Stimulated activated naive CD8-positive, alpha-beta T cell treated with anti-CD3 and anti-CD28 coated beads, Interleukin-15, amount 100 ng/mL, for 72 hours (primary cell): ENCODE data around the gene ATM.

Source experiments
- ATAC-seq: fragments of 150-1000 bp; cut with Tn5 transposase; 2 replicates; pipeline ENCODE4 v1.10.0; 2021; ENCODE audit warnings: mild to moderate bottlenecking, moderate library complexity
- DNase-seq, 2 donors: peaks; one replicate each; pipeline ENCODE4 v3.0.0; 2021 to 2022
- H3K27ac Mint-ChIP-seq, 2 donors: one replicate each; pipeline ENCODE4 v1.8.0; 2022; ENCODE audit warnings: mild to moderate bottlenecking in 2 of 2, mixed read lengths in 2 of 2, moderate library complexity in 2 of 2
- H3K27me3 Mint-ChIP-seq: one replicate; pipeline ENCODE4 v1.8.0; 2022; ENCODE audit warnings: mixed read lengths
- H3K4me1 Mint-ChIP-seq: one replicate; pipeline ENCODE4 v1.8.0; 2022; ENCODE audit warnings: mild to moderate bottlenecking, mixed read lengths
- H3K4me3 Mint-ChIP-seq, 2 donors: one replicate each; pipeline ENCODE4 v1.8.0; 2022; ENCODE audit warnings: mild to moderate bottlenecking in 2 of 2, mixed read lengths in 2 of 2, moderate library complexity in 1 of 2
- H3K9me3 Mint-ChIP-seq, 2 donors: one replicate each; pipeline ENCODE4 v1.8.0; 2022; ENCODE audit warnings: mixed read lengths in 2 of 2

Gene ATM, protein sequence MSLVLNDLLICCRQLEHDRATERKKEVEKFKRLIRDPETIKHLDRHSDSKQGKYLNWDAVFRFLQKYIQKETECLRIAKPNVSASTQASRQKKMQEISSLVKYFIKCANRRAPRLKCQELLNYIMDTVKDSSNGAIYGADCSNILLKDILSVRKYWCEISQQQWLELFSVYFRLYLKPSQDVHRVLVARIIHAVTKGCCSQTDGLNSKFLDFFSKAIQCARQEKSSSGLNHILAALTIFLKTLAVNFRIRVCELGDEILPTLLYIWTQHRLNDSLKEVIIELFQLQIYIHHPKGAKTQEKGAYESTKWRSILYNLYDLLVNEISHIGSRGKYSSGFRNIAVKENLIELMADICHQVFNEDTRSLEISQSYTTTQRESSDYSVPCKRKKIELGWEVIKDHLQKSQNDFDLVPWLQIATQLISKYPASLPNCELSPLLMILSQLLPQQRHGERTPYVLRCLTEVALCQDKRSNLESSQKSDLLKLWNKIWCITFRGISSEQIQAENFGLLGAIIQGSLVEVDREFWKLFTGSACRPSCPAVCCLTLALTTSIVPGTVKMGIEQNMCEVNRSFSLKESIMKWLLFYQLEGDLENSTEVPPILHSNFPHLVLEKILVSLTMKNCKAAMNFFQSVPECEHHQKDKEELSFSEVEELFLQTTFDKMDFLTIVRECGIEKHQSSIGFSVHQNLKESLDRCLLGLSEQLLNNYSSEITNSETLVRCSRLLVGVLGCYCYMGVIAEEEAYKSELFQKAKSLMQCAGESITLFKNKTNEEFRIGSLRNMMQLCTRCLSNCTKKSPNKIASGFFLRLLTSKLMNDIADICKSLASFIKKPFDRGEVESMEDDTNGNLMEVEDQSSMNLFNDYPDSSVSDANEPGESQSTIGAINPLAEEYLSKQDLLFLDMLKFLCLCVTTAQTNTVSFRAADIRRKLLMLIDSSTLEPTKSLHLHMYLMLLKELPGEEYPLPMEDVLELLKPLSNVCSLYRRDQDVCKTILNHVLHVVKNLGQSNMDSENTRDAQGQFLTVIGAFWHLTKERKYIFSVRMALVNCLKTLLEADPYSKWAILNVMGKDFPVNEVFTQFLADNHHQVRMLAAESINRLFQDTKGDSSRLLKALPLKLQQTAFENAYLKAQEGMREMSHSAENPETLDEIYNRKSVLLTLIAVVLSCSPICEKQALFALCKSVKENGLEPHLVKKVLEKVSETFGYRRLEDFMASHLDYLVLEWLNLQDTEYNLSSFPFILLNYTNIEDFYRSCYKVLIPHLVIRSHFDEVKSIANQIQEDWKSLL (N-terminal part only)

DNA sequence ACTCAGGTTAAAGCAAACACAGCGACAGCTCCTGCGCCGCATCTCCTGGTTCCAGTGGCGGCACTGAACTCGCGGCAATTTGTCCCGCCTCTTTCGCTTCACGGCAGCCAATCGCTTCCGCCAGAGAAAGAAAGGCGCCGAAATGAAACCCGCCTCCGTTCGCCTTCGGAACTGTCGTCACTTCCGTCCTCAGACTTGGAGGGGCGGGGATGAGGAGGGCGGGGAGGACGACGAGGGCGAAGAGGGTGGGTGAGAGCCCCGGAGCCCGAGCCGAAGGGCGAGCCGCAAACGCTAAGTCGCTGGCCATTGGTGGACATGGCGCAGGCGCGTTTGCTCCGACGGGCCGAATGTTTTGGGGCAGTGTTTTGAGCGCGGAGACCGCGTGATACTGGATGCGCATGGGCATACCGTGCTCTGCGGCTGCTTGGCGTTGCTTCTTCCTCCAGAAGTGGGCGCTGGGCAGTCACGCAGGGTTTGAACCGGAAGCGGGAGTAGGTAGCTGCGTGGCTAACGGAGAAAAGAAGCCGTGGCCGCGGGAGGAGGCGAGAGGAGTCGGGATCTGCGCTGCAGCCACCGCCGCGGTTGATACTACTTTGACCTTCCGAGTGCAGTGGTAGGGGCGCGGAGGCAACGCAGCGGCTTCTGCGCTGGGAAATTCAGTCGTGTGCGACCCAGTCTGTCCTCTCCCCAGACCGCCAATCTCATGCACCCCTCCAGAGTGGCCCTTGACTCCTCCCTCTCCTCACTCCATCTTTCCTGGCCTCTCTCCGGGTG is at the start of gene ATM, which contains the start of gene NPAT:
ATM (plus strand) TSS at position 494 of the 774 bp plus-strand sequence. CDS start 4,558 bp downstream, outside the sequence.
NPAT (minus strand) TSS at position 65 of the 774 bp plus-strand sequence. CDS start 102 bp downstream, outside the sequence.
- H3K27ac Mint-ChIP-seq = peak within 1 kb of the TSS in 1 of 2 donors; percentile 99
- ATAC-seq (peak; percentile 82), DNase-seq (peak; percentile 98 to 99)
- H3K27me3 Mint-ChIP-seq = no peaks in the 10 kb centered on the region
- H3K9me3 Mint-ChIP-seq = no peaks in the 10 kb centered on the region
- peaks cover 43% of the 10 kb centered on the region for H3K4me1 Mint-ChIP-seq
- H3K4me3 Mint-ChIP-seq = no peak within 1 kb of the TSS

DNA sequence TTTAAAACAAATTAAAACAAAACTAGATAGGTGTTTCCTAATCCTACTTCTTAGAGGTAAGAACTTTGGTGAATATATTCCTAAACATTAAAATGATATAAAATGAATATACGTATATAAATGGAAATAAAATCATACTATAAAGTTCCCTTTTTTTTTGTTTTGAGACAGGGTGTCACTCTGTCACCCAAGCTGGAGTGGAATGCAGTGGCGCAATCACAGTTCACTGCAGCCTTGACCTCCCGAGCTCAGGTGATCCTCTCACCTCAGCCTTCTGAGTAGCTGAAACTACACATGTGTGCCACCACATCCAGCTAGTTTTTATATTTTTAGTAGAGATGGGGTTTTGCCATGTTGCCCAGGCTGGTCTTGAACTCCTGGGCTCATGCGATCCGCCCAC is 45.3 kb upstream of the ATM start:
- no peak overlapping the region for H3K4me3 Mint-ChIP-seq
- H3K27me3 Mint-ChIP-seq = no peaks in the 10 kb centered on the region
- ATAC-seq (no peak), DNase-seq (no peak)
- H3K9me3 Mint-ChIP-seq = no peaks in the 10 kb centered on the region
- H3K27ac Mint-ChIP-seq = peak overlapping the region in 1 of 2 donors; percentile 59
- peaks cover 6% of the 10 kb centered on the region for H3K4me1 Mint-ChIP-seq

GRCh38 chr11:108193725-108194124 is 29.1 kb upstream of the ATM start:
- H3K9me3 Mint-ChIP-seq = no peaks in the 10 kb centered on the region
- H3K4me3 Mint-ChIP-seq = no peak overlapping the region
- peak overlapping the region in 1 of 2 donors; percentile 42 for H3K27ac Mint-ChIP-seq
- H3K27me3 Mint-ChIP-seq = no peaks in the 10 kb centered on the region
- peaks cover 13% of the 10 kb centered on the region for H3K4me1 Mint-ChIP-seq
- DNase-seq (no peak), ATAC-seq (no peak)

GRCh38 chr11:108196901-108197300 is 26.0 kb upstream of the ATM start:
- H3K27me3 Mint-ChIP-seq = no peaks in the 10 kb centered on the region
- no peaks in the 10 kb centered on the region for H3K9me3 Mint-ChIP-seq
- peak overlapping the region in 1 of 2 donors; percentile 19 for H3K4me3 Mint-ChIP-seq
- H3K27ac Mint-ChIP-seq = peak overlapping the region in 1 of 2 donors; percentile 25
- H3K4me1 Mint-ChIP-seq = peaks cover 45% of the 10 kb centered on the region
- ATAC-seq = no peak
- no peak for DNase-seq

GRCh38 chr11:108197351-108197750 is 25.5 kb upstream of the ATM start:
- DNase-seq (no peak), ATAC-seq (no peak)
- Mint-ChIP-seq H3K27me3 (no peaks in the 10 kb centered on the region), H3K4me3 (peak overlapping the region in 1 of 2 donors; percentile 19), H3K4me1 (peaks cover 49% of the 10 kb centered on the region), H3K9me3 (no peaks in the 10 kb centered on the region), H3K27ac (peak overlapping the region in 1 of 2 donors; percentile 25)

GRCh38 chr11:108198833-108199232 is 24.0 kb upstream of the ATM start:
- Mint-ChIP-seq H3K27me3 (no peaks in the 10 kb centered on the region), H3K4me3 (peak overlapping the region; percentile 40 to 66), H3K27ac (peak overlapping the region; percentile 22 to 94), H3K4me1 (peaks cover 63% of the 10 kb centered on the region), H3K9me3 (no peaks in the 10 kb centered on the region)
- no peak for ATAC-seq
- no peak for DNase-seq

DNA sequence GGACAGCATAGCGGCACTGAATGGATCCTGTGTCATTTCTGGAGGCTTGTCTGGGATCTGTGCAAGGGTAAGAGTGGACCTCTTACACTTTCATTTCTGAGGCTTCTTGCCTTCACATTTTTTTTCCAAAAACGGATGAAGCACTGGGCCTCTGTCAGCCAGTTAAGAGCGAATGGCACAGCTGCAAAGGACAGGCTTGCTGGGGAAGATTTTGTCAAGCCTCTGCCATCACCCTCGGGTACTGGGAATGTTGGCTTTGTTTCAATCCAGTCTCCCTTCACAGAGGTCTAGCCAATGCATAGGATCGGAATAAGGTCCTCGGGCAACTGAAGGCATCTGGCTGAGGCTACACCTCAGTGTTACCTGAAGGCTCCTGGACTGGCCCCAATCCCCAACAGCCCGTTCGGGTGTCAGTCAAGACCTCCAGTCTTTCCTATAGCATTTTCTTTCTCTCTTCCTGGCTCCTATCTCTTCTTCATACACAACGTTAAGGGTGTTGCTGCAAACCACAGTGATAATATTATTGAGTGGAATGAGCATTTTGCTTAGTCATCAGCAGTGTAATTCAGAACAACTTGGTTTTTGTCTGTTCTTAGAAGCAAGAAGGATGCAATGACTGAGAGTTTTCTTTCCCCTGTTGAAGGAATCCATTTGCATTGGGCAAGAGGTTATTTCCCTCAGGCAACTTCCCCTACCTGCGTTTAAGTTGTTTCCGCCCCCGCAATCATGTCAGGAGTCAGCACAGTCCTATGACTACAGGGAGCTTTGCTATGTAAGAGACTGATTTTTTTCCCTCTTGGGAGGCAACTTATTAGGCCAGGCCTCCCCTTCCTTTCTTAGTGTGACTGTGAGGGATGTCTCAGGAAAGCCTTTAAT is 23.2 kb upstream of the ATM start:
- Mint-ChIP-seq H3K27me3 (no peaks in the 10 kb centered on the region), H3K4me3 (peak overlapping the region; percentile 15 to 71), H3K27ac (peak overlapping the region; percentile 91 to 94), H3K9me3 (peaks cover under 1 to 4% of the 10 kb centered on the region in 2 donors), H3K4me1 (peaks cover 72% of the 10 kb centered on the region)
- ATAC-seq (peak; percentile 96), DNase-seq (peak; percentile 47 to 81)

DNA sequence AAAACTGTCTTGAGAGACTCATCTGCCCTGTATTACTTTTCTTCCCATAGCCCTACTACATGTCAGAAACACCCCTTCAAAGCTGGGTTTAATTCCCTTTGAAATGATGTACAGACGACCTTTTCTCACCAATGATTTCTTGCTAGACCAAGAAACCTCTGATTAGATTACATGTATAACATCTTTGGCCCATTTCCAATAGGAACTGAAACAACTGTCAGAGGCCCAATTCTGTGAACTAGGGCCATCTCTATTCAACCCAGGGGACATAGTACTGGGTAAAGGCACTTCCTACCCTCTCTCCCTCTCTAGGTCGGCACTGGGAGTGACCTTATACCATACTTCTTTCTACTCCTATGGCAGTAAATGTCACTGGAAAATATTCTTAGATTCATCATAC is 19.8 kb upstream of the ATM start:
- Mint-ChIP-seq H3K9me3 (peaks cover 5 to 19% of the 10 kb centered on the region in 2 donors), H3K4me1 (peaks cover 80% of the 10 kb centered on the region), H3K27ac (no peak overlapping the region), H3K4me3 (no peak overlapping the region), H3K27me3 (no peaks in the 10 kb centered on the region)
- ATAC-seq = no peak
- DNase-seq = no peak

DNA sequence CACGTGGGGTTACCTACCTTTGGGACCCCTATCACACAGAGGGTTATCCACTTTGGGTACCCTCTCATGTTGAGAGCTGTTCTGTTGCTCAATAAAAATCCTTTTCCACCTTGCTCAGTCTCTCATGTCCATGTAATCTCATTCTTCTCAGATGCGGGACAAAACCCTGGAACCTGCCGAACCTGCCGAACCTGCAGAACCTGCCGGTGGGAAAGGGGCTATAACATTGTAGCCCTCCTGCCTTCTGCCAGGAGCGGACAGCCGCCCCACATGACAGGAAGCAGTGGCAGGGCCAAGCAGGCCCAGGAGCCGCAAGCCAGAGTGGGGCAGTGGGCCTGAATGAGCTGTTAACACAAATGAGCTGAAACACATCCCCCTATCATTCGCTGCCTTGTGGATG is 18.5 kb upstream of the ATM start:
- DNase-seq = no peak
- H3K4me3 Mint-ChIP-seq = no peak overlapping the region
- peaks cover 73% of the 10 kb centered on the region for H3K4me1 Mint-ChIP-seq
- peaks cover 11 to 19% of the 10 kb centered on the region in 2 donors for H3K9me3 Mint-ChIP-seq
- no peak overlapping the region for H3K27ac Mint-ChIP-seq
- ATAC-seq = no peak
- H3K27me3 Mint-ChIP-seq = no peaks in the 10 kb centered on the region

DNA sequence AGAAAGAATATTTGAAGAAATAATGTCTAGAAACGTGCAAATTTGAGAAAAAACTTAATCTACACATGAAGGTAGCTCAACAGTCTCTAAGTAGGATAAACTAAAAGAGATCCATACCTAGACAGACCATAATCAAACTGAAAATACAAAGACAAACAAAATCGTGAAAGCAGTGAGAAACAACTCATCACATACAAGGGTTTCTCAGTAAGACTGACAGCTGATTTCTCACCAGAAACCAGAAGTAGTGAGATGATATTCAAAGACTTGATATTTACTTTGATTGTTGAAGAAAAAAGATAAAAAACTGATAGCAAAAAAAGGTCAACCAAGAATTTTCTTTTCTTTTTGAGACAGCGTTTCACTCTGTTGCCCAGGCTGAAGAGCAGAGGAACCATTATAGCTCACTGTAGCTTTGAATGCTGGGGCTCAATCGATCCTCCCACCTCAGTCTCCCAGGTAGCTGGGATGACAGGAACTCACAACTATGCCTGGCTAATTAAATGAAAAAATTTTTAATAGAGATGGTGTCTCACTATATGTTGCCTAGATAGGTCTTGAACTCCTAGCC is 17.9 kb upstream of the ATM start:
- Mint-ChIP-seq H3K4me3 (no peak overlapping the region), H3K9me3 (peaks cover 11 to 19% of the 10 kb centered on the region in 2 donors), H3K27me3 (no peaks in the 10 kb centered on the region), H3K4me1 (peaks cover 73% of the 10 kb centered on the region), H3K27ac (no peak overlapping the region)
- DNase-seq = no peak
- no peak for ATAC-seq

- Mint-ChIP-seq H3K27ac (peak overlapping the region in 1 of 2 donors; percentile 19), H3K27me3 (no peaks in the 10 kb centered on the region), H3K4me3 (no peak overlapping the region), H3K4me1 (peaks cover 73% of the 10 kb centered on the region), H3K9me3 (peaks cover 18 to 19% of the 10 kb centered on the region in 2 donors)
- ATAC-seq (no peak), DNase-seq (no peak)
These were observed 16.7 kb upstream of the ATM start for GRCh38 chr11:108206171-108206570.

DNA sequence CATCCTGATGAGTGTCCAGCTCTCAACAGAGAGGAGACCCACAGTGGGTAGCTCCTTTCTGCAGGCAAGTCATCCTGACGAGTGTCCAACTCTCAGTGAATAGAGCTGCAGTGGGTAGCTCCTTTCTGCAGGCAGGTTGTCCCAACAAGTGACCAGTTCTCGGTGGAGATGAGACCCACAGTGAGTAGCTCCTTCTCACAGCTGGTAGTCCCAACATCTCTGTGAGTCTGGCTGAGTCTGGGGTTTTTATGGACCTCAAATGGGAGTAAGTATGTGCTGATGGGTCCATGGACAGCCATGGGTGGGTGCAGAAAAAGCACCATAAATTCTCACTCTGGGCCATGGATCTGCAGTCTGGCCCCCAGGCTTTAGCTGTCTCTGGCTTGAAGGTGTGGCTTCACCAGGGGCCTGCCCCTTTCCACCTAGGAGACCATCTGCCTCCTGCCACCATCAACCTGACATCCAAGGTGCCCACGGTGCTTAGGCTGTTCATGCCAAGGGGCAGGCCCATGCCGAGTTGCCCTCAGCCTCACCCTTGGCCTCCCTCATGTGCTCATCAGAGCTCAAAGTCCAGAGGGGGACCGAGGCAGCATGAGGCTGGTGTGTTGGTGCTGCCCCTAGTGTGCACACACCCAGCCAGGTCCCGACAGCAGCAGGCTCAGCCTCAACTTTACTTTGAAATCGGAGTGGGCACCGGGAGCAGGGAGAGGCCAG is 15.7 kb upstream of the ATM start:
- no peaks in the 10 kb centered on the region for H3K27me3 Mint-ChIP-seq
- H3K4me1 Mint-ChIP-seq = peaks cover 65% of the 10 kb centered on the region
- no peak overlapping the region for H3K4me3 Mint-ChIP-seq
- no peak for ATAC-seq
- DNase-seq = no peak
- no peak overlapping the region for H3K27ac Mint-ChIP-seq
- H3K9me3 Mint-ChIP-seq = peaks cover 18 to 19% of the 10 kb centered on the region in 2 donors

- Mint-ChIP-seq H3K9me3 (peaks cover 18 to 19% of the 10 kb centered on the region in 2 donors), H3K27me3 (no peaks in the 10 kb centered on the region), H3K4me1 (peaks cover 64% of the 10 kb centered on the region), H3K4me3 (no peak overlapping the region), H3K27ac (no peak overlapping the region)
- DNase-seq (no peak), ATAC-seq (no peak)
These were observed 15.2 kb upstream of the ATM start for GRCh38 chr11:108207683-108208060.
